Fibroblast of peridontal ligament (primary cell): ENCODE data around the gene NDUFS2.

ENCODE experiments used
- DNase-seq: peaks from one replicate; pipeline ENCODE4 v3.0.0-alpha.2; 2010; ENCODE audit errors: extremely low read depth

The NDUFS2 gene

GRCh38 chr1:161196111-161196510, 6.1 kb upstream of the NDUFS2 start:
- DNase-seq = no peak

GRCh38 chr1:161196521-161197451, 5.4 kb upstream of the NDUFS2 start:
- peak; percentile 95 for DNase-seq

DNA sequence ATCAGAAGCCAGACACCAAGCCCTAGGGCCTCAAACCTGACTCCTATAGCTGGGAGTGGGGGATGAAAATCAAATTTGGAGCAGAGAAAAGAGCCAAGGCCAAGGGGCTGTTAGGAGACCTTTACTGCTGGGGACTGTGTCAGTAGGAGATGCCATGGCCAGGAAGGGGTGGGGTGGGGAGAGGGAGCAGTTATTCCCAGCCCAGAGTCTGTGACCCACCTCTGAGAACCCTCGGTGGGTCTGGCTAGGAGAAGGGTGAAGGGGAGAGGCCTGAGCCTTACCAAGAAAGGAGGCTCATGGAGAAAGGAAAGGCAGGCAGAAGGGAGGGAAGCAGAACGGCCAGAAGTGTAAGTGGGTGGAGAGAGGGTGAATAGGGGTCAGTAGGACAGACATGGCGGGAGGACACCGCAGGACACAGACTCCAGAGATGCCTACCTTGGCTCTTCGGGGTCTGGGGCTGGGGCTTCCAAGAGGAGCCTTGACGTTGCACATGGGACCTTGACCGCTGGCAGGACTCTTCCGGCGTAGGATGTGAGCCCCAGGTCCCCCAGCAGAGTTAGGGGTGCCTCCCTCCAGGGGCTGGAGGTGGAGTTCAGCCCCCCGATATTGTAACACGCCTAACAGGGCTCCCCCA, 4.5 kb upstream of the NDUFS2 start:
- DNase-seq = no peak

GRCh38 chr1:161198194-161198896, 3.8 kb upstream of the NDUFS2 start:
- DNase-seq = peak; percentile 48

DNA sequence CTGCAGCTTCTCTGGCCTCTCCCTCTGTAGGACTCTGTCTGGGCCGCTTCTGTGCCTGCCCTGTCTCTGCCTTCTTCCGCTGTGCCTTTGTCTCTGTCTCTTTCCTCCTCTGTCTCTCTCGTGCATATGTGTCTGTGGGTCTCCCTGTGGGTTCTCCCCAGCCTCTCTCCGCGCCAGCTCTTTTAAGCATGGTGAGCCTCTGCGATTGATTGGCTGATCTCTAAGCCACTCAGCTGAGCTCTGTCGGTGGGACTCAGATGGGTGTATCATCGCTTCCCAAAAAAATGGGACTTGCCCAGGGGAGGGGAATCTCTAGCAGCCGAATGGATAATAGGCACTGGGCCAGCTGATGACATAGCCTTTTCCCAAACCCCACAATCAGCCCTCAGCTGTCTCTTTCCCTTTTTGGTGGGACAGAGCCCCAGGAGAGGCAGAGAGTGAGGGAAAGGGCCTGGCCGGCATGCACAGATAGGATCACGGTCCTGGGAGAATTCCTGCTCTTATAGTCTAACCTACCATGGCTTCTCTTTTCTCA, 3.2 kb upstream of the NDUFS2 start, which contains the start of gene ADAMTS4:
Gene ADAMTS4, minus strand, starts transcription at position 158 of the 535 bp plus-strand sequence. CDS start 427 bp downstream, outside the sequence.
- DNase-seq = peak; percentile 92

GRCh38 chr1:161199506-161200139, 2.5 kb upstream of the NDUFS2 start:
- DNase-seq = no peak

DNA sequence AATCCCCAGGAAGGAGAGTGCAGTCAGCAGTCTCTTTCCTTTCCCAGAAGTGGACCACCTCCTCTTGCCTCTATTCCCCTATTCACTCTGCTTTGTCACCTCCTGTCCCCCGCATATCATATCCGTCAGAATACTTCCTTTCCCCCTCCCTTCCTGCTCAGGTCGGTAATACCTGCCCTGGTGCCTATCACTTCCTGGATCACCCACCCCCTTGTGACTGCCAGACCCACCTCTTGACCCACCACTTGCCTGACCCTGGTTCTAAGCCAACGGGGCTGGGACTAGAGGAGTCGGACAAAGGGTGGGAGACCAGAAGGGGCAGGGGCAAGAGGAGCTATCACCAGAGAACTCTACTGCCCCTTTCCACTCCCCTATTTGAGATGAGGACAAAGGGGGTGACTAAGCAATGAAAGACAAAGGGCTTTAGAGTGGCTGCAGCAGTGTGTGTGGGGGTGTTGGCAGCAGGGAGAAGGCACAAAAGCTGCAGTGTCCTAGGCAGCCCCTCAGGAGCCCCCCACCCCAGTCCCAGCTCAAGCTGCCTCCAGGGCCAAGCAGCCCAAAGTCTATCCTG, 1.7 kb upstream of the NDUFS2 start:
- no peak for DNase-seq

DNA sequence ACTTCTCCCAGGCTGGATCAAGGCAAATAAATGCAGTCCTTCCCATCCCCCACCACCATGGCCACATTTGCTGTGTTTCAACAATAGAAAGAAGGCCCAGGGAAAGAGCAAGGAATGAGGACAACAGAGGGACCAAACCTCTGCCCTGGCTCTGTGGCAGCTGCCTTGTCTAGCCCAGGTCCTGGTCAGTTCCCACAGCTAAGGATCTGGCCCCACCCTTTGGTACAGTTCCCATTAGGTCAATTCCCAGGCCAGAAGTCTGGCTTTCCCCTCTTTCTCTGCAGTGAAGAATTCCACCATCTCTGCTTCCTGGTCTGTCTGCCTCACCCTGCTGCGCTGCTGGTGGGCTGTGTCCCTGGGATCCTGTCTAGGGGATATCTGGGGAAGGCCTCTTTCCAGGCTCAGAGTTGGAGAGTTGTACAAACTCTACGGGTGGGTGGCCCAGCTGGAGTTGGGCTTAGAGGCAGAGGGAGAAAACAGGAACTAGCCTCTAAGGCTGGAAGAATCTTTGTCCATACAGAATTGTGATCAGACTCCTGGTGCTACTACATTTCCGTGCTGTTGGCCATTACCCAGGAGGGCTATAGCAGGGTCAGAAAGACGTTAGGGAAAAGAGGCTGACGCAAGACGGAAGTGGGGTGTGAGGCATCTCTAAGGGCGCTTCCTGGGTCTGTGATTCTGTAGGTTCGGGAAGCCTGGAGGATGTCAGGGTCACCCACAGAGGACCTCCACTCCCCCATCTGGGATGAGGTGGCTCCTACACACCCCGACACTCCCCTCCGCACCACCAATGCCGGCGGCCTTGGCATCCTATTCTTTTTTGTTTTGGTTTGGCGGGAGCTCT, 953 bp upstream of the NDUFS2 start:
- DNase-seq = peak; percentile 79

GRCh38 chr1:161206411-161207140, 4.4 kb downstream of the NDUFS2 start:
- no peak for DNase-seq

GRCh38 chr1:161207173-161207572, 5.0 kb downstream of the NDUFS2 start:
- no peak for DNase-seq

DNA sequence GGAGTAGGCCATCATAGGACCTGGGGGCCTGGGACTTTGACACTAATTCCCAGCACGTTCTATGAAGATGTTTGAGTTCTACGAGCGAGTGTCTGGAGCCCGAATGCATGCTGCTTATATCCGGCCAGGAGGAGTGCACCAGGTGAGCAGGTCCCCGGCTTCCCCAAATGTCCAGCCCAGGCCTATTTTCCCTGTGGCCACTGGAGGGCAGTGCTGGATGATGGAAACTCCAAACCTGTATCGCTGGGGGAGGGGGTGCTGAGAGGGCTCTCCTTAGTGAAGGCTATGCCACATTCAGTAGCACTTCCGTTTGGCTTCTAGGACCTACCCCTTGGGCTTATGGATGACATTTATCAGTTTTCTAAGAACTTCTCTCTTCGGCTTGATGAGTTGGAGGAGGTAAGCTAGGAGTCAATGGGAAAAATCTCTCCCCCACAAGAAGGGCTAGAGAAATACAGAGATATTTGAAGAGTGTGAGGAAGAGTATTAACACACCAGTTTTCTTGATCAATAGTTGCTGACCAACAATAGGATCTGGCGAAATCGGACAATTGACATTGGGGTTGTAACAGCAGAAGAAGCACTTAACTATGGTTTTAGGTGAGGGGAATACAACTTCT, 7.7 kb downstream of the NDUFS2 start:
- peak; percentile 70 for DNase-seq

GRCh38 chr1:161214369-161214768, 12.2 kb downstream of the NDUFS2 start:
- no peak for DNase-seq

GRCh38 chr1:161215076-161215475, 12.9 kb downstream of the NDUFS2 start, which contains the start of gene FCER1G:
Gene FCER1G, plus strand, starts transcription at chr1:161215295. Its CDS starts 27 bp downstream, at chr1:161215322.
- no peak for DNase-seq

DNA sequence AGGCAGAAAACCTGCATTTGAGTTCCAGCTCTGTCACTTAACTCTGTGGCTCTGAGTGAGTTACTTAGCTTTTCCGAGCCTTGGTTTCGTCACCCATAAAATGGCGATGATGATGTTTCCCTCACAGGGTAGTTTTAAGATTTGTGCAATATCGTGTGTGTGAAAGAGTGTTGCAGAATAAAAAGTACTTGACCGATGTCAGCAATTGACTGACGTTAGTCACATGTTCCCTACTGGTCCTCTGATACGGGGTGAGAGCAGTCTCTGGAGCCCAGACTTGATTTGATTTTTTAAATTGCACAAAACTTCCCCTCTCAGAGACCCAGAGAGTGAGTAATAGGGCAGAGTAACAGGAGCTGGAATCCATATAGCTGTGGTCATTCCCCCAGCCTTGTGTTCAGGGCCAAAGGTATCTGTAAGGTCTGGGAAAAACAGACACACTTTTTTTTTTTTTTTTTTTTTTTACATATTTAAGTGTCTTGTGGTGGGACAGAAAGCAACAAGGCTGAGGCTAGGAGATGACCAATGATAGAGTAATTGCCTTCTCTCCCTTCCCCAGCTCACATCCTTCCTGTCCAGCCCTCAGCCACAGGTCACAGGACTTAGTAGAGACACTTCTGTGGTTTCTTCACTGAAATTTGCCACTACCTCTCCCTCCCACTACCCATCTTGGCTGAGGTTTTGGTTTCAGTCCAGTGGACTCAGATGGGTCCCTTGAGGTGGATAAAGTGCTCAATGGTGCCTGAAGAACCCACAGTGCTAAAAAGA, 15.0 kb downstream of the NDUFS2 start:
- peak; percentile 83 for DNase-seq

GRCh38 chr1:161217831-161218230, 15.7 kb downstream of the NDUFS2 start:
- DNase-seq = no peak

DNA sequence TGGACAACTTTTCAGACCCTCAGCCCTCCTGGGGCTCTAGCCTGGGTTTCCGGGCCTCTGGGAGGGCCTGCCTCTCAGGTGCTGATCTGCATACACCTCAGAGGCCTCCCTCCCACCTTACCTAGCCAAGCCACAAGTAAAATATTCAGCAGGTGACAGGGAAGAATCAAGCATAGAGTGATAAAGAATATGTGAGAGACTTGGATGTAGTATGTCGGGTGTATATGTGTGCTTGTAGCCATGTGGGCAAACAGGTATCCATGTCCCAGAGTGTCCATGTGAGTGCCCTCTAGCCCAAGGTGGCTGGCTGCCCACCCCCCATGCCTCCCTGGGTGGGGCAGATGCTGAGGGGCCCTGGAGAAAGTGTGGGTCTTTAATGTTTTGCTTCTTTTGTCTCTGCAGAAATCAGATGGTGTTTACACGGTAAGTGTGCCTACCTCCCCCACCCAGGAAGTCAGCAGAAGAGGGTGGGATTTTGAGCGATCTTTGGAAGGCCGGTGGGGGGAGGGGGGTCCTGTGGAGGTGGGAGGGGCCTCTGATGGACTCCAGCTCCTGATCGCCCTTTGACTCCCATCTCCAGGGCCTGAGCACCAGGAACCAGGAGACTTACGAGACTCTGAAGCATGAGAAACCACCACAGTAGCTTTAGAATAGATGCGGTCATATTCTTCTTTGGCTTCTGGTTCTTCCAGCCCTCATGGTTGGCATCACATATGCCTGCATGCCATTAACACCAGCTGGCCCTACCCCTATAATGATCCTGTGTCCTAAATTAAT, 16.3 kb downstream of the NDUFS2 start:
- no peak for DNase-seq
